SK-N-MC (cell line): ENCODE data around the gene HOXB7.
A peak's percentile ranks its signal among the peaks of the same experiment; 100 is the strongest.

Source experiments
- DNase-seq: peaks from one replicate; pipeline ENCODE4 v3.0.0-alpha.2; 2011; ENCODE audit warnings: low read depth, low spot score
- H3K27ac ChIP-seq: fragments of 200-600 bp; sonication (generic); 2 replicates; pipeline ENCODE4 v1.5.1; 2016; ENCODE audit warnings: mixed run types
- H3K36me3 ChIP-seq: fragments of 200-600 bp; sonication (generic); 2 replicates; pipeline ENCODE4 v1.6.1; 2017; ENCODE audit warnings: antibody characterized with exemption, low read length, mixed read lengths; ENCODE audit not compliant: insufficient read depth
- H3K4me3 ChIP-seq: fragments of 200-600 bp; sonication (generic); 2 replicates; pipeline ENCODE4 v1.5.1; 2016
- H3K9ac ChIP-seq: fragments of 200-600 bp; sonication (generic); 2 replicates; pipeline ENCODE4 v1.8.0; 2017; ENCODE audit warnings: mixed run types, mixed read lengths; ENCODE audit not compliant: insufficient read length
- H3K9me3 ChIP-seq: fragments of 200-600 bp; sonication (generic); 2 replicates; pipeline ENCODE4 v1.6.1; 2017; ENCODE audit warnings: low read depth, mild to moderate bottlenecking, antibody characterized with exemption, low read length, moderate library complexity, mixed read lengths
- EZH2 ChIP-seq: fragments of 200-600 bp; sonication (generic); IDR thresholded peaks from one replicate; pipeline ENCODE4 v1.6.1; 2017; ENCODE audit warnings: antibody characterized with exemption
- FOXP2 ChIP-seq: optimal IDR thresholded peaks from 2 replicates; pipeline ENCODE3; 2011; ENCODE audit warnings: mild to moderate bottlenecking, moderate library complexity; ENCODE audit not compliant: insufficient read depth; ENCODE audit errors: extremely low read length, control extremely low read depth
- POLR2AphosphoS5 ChIP-seq: IDR thresholded peaks from 2 replicates; pipeline ENCODE4 v1.6.1; 2012; ENCODE audit warnings: mild to moderate bottlenecking, low read depth, low read length, borderline replicate concordance

Gene HOXB7

DNA sequence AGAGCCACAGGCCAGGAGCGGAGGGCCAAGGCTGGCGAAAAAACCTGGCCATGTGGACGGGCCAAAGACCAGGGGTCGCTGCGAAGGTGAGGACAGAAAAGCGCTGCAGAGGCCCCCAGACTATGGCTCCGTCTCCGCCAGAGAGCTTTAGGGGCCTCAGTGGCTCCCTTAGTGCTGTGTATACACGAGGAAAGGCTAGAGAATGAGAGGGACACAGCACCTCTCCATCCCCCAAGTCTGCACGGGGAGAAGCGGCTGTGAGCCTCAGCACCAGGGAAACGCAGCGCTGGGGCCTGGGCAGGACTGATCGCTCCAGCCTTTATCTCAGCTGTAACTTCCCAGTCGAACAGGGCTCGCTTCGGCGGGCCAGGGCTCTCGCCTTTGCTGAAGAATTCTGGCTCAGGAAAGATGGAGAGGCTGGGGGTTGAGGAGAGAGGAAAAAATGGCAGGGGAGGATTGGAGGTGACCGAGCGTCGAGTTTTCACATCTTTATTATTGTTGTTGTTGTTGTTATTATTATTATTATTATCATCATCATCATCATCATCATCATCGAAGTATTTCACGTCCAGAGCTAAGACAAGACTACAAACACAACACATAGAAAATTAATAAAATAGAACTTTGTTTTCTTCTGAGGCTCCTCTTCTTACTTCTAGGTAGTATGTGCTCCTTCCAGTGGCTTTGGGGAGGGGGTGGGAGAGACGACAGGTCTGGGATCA is 15.4 kb downstream of the HOXB7 start:
- Histone ChIP-seq H3K4me3 (no peak overlapping the region), H3K9ac (no peak overlapping the region), H3K36me3 (peaks cover 30% of the 10 kb centered on the region), H3K27ac (peak overlapping the region; percentile 96), H3K9me3 (no peaks in the 10 kb centered on the region)
- DNase-seq, result no peak
- TF ChIP-seq FOXP2 (no peak), EZH2 (no peak), POLR2AphosphoS5 (no peak)

DNA sequence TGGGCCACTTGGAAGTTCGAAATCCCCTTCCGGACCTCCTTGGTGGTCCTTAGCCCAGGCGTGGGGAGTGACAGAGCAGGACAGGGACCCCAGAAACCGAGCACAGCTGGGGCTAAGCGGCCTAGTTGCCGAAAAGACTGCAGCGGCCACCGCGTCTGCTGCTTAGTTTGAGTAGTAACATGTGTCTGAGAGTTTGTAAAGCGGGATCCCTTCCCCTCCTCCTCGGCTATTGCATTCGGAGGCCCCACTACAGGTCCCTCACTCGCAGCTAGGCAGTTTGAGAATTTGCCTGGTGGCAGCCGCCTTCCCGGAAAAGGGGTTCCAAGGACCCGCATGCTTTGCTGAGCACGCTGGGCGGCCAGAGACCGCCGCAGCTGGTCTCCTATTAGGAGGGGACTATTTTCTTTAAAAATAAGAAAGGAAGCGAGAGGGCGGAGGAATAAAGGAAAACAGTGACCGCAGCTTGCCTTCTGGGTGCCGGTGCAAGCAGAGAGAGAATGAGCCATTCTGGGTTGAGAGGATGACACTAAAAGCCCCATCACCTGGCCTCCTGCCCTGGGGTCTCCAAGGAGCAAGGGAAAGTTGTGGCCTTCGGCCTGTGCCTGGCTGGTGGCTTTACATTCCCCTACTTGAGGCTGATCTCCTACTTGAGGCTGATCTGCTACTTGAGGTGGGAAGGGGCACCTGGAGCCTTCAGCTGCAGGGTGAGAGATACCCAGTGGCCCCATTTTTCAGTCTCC is 16.1 kb downstream of the HOXB7 start:
- H3K9ac ChIP-seq, result peak overlapping the region; percentile 67
- no peaks in the 10 kb centered on the region for H3K9me3 ChIP-seq
- TF ChIP-seq POLR2AphosphoS5 (no peak), EZH2 (no peak)
- DNase-seq, result no peak
- H3K36me3 ChIP-seq, result peaks cover 30% of the 10 kb centered on the region
- peak overlapping the region; percentile 96 for H3K27ac ChIP-seq
- H3K4me3 ChIP-seq, result peak overlapping the region; percentile 76

DNA sequence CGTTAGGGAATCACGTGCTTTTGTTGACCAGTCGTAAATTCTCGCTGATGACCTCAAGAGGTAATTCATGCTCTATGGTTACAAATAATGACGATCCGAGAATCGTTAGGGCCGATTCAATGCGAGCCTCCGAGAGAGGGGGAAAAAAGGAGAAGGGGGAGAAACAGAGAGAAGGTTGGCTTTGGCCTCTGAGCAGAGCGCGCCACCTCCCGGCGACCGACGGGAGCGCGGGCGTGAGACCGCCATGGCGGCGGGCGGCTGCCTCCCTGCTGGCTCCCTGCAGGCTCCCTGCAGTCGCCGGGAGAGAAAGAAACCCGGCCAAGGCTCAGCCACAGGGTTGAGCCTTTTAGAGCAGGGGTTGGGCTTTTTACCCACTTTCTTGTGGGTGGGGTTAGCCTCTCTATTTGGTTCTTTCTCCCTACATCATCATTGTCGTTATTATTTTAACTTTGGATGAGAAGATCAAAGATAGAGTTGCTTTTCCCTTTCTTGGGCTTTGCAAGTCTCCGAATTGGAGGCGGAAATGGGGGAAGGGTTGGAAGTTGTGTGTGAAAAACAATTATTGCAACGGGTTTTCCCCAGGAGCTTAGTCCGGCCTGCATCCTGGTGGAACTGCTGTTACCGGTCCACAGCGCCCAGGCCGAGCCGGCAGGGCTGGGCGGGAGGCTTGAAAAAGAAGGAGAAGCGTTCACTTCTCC is 16.8 kb downstream of the HOXB7 start:
- Histone ChIP-seq H3K9ac (peak overlapping the region; percentile 67), H3K4me3 (peak overlapping the region; percentile 76), H3K27ac (peak overlapping the region; percentile 96), H3K9me3 (no peaks in the 10 kb centered on the region), H3K36me3 (peaks cover 30% of the 10 kb centered on the region)
- DNase-seq, result no peak
- TF ChIP-seq POLR2AphosphoS5 (no peak), FOXP2 (no peak), EZH2 (no peak)

DNA sequence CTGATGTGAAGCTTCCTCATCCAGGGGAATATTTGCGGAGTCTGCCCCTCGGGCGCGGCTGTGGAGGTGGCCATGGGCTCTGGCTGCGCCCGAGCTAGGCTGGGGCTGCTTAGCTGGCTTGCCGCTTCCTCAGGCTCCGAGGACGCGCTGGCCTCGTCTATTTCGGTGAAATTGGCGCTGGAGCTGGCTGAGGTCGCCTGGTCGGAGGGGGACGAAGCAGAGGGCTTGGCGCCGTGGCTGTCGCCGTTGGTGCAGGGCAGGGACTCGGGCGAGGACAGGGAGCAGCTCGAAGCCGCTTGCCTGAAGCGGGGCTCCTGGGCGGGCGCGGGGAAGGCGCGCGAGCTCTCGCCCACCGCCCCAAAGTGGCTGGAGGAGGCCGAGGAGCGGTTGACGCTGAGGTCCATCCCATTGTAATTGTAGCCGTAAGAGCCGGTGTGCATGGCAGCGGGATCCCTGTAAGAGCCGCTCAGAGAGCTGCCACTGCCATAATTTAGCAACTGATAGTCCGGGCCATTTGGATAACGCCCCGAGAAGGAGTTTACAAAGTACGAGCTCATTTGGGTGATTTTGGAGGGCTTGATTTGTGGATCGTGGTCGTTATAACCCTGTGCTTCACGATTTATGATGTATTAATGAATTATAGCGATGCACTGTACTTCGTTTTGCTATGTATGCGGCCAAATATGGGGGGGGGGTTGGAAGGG is 17.5 kb downstream of the HOXB7 start, which contains the start of gene HOXB5:
Gene HOXB5 (minus strand): TSS at position 654 of the 704 bp plus-strand sequence. CDS start 97 bp downstream, at position 557.
- TF ChIP-seq FOXP2 (no peak), POLR2AphosphoS5 (no peak), EZH2 (no peak)
- H3K36me3 ChIP-seq, result peaks cover 29% of the 10 kb centered on the region
- no peaks in the 10 kb centered on the region for H3K9me3 ChIP-seq
- peak within 1 kb of the TSS; percentile 67 for H3K9ac ChIP-seq
- peak within 1 kb of the TSS; percentile 96 for H3K27ac ChIP-seq
- H3K4me3 ChIP-seq, result peak within 1 kb of the TSS; percentile 76
- no peak for DNase-seq

DNA sequence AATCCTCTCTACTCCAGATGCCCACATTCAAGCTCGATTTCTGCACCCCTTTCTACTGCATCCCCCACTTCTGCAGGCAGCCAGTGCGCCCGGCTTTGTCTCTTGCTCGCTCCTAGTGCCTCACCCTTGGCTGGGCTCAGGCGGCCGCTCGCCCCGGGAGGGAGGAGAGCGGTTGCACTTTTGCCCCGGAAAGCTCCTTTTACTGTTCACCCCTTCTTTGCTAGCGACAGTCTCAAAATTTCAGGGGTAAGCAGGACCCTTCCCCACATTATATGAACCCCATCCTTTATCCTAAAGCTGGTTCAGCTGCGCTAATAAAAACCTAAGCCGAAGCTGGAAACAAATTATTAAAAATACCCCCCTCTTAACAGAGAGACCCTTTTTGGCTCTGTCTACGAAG is 18.2 kb downstream of the HOXB7 start:
- DNase-seq, result no peak
- TF ChIP-seq POLR2AphosphoS5 (no peak), EZH2 (no peak), FOXP2 (no peak)
- Histone ChIP-seq H3K9ac (no peak overlapping the region), H3K36me3 (peaks cover 27% of the 10 kb centered on the region), H3K4me3 (no peak overlapping the region), H3K9me3 (no peaks in the 10 kb centered on the region), H3K27ac (no peak overlapping the region)

DNA sequence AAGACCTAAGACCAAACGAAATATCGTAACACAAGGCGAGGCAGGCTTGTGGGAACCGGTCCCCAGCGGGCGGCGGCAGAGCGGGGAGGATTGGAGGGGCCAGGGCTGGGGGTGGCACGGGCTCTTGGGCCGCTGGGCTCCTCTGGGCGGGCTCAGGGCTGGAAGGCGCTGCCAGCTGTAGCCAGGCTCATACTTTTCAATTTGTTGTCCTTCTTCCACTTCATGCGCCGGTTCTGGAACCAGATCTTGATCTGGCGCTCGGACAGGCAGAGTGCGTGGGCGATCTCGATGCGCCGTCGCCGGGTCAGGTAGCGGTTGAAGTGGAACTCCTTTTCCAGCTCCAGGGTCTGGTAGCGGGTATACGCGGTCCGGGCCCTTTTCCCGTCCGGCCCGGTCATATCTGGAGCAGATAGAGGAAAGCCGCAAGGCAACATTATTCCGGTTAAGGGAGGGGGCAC is 18.7 kb downstream of the HOXB7 start:
- H3K27ac ChIP-seq, result no peak overlapping the region
- TF ChIP-seq EZH2 (no peak), FOXP2 (no peak), POLR2AphosphoS5 (no peak)
- peaks cover 26% of the 10 kb centered on the region for H3K36me3 ChIP-seq
- H3K9ac ChIP-seq, result no peak overlapping the region
- no peak for DNase-seq
- no peaks in the 10 kb centered on the region for H3K9me3 ChIP-seq
- H3K4me3 ChIP-seq, result no peak overlapping the region

DNA sequence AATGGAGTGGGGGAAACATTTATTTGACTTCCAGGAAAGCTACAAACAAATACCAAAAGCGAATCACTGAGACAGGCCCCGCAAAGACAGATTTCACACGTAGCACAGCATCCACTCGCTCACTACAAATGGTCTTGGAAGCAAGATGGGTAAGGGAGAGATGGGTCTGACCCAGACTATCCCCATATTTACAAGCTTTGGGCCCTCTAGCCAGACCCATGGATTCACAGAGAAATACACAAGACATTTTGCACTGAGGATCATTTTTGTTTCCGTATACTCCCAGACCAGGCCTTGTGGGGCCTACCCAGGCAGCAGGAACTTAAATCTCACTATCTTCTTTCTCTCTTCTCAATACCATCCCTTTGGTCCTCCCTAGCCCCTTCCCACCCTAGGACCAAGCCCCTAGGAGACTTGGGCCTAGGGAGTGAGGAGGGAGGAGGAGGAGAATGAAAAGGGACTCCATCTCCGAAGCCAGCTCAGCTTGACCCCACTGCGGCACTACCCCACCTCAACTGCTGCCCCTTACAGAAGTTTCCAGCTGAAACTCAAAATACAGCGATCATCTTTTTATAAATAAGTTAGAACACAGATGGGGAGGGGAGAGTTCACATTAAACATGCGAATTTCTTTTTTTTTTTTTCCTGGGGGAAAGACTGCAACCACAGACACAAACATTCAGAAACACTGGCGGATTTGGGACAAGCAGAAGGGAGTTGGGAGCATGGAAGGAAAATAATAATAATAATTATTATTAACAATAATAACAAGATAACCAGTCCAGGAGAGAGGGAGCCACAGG is 19.4 kb downstream of the HOXB7 start:
- H3K4me3 ChIP-seq, result no peak overlapping the region
- no peak for DNase-seq
- TF ChIP-seq FOXP2 (no peak), EZH2 (no peak), POLR2AphosphoS5 (no peak)
- no peaks in the 10 kb centered on the region for H3K9me3 ChIP-seq
- no peak overlapping the region for H3K27ac ChIP-seq
- no peak overlapping the region for H3K9ac ChIP-seq
- H3K36me3 ChIP-seq, result peaks cover 22% of the 10 kb centered on the region
